OCI-LY3 (cell line): Measurements from ENCODE around the gene LRBA.

Experiments used
- H2AFZ ChIP-seq: fragments of 200-600, 300-600 bp; shearing (Covaris generic); 2 replicates; pipeline ENCODE4 v1.6.0; 2014; ENCODE audit warnings: antibody characterized with exemption, low read depth, low read length
- H3K27ac ChIP-seq: fragments of 200-600, 300-600 bp; sonication (generic); 2 replicates; pipeline ENCODE4 v1.5.1; 2014; ENCODE audit warnings: mild to moderate bottlenecking, low read length, moderate library complexity, mixed read lengths
- H3K27me3 ChIP-seq: fragments of 200-600, 300-600 bp; sonication (generic); 2 replicates; pipeline ENCODE4 v1.6.1; 2014; ENCODE audit warnings: low read depth, low read length, mixed read lengths
- H3K36me3 ChIP-seq: fragments of 200-600, 300-600 bp; sonication (generic); replicated peaks from 2 replicates; pipeline ENCODE3; 2014; ENCODE audit warnings: low read depth, low read length, mixed read lengths
- H3K4me1 ChIP-seq: fragments of 300-600, 200-600 bp; sonication (generic); 2 replicates; pipeline ENCODE4 v1.6.1; 2014; ENCODE audit warnings: low read length, mixed read lengths
- H3K4me2 ChIP-seq: fragments of 200-600, 300-600 bp; sonication (generic); 2 replicates; pipeline ENCODE4 v1.6.1; 2014; ENCODE audit warnings: low read length, mixed read lengths
- H3K4me3 ChIP-seq: fragments of 300-600, 200-600 bp; sonication (generic); 2 replicates; pipeline ENCODE4 v1.5.1; 2014; ENCODE audit warnings: antibody characterized with exemption, mild to moderate bottlenecking, low read length, moderate library complexity
- H3K79me2 ChIP-seq: fragments of 300-600, 200-600 bp; shearing (Covaris generic); 2 replicates; pipeline ENCODE4 v1.6.1; 2014; ENCODE audit warnings: mild to moderate bottlenecking, low read length, mixed read lengths
- H3K9ac ChIP-seq: fragments of 300-600, 200-600 bp; shearing (Covaris generic); 2 replicates; pipeline ENCODE4 v1.6.0; 2014; ENCODE audit warnings: mild to moderate bottlenecking, low read length, moderate library complexity
- H3K9me3 ChIP-seq: fragments of 200-600, 300-600 bp; shearing (Covaris generic); 2 replicates; pipeline ENCODE4 v1.6.1; 2014; ENCODE audit warnings: low read length, mixed read lengths; ENCODE audit not compliant: insufficient read depth
- H4K20me1 ChIP-seq: fragments of 200-600, 300-600 bp; sonication (generic); 2 replicates; pipeline ENCODE4 v1.6.1; 2016; ENCODE audit warnings: low read length, mixed read lengths; ENCODE audit not compliant: insufficient read depth
- EZH2phosphoT487 ChIP-seq: fragments of 200-600 bp; shearing (Covaris generic); IDR thresholded peaks from 2 replicates; pipeline ENCODE4 v1.6.1; 2018; ENCODE audit warnings: antibody characterized with exemption, mixed run types, low read depth
- TF ChIP-seq, protein P1 (sequence below): fragments of 200-600, 300-600 bp; sonication (generic); IDR thresholded peaks from 2 replicates; pipeline ENCODE4 v1.5.1; 2014; ENCODE audit warnings: antibody characterized with exemption, low read length, low read depth

LRBA gene

DNA sequence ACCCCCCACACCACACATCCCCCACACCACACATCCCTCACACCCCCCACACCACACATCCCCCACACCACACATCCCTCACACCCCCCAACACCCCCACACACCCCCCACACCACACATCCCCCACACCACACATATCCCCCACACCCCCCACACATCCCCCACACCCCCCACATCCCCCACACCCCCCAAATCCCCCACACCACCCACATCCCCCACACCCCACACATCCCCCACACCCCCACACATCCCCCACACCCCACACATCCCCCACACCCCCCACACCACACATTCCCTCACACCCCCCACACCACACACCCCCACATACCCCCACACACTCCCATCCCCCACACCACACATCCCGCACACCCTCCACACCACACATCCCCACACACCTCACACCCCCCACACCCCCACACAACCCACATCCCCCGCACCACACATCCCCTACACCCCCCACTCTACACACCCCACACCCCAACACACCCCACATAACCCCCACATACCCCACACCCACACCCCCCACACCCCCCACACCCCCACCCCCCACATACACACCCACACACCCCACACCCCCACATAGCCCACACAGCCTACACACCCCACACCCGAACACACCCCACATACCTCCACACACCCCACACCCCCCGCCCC is 764.0 kb downstream of the LRBA start:
- H3K27ac ChIP-seq = no peak overlapping the region
- TF ChIP-seq, protein P1, sequence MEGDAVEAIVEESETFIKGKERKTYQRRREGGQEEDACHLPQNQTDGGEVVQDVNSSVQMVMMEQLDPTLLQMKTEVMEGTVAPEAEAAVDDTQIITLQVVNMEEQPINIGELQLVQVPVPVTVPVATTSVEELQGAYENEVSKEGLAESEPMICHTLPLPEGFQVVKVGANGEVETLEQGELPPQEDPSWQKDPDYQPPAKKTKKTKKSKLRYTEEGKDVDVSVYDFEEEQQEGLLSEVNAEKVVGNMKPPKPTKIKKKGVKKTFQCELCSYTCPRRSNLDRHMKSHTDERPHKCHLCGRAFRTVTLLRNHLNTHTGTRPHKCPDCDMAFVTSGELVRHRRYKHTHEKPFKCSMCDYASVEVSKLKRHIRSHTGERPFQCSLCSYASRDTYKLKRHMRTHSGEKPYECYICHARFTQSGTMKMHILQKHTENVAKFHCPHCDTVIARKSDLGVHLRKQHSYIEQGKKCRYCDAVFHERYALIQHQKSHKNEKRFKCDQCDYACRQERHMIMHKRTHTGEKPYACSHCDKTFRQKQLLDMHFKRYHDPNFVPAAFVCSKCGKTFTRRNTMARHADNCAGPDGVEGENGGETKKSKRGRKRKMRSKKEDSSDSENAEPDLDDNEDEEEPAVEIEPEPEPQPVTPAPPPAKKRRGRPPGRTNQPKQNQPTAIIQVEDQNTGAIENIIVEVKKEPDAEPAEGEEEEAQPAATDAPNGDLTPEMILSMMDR = no peak
- no peaks in the 10 kb centered on the region for H3K9me3 ChIP-seq
- no peak overlapping the region for H3K4me2 ChIP-seq
- no peak overlapping the region for H3K9ac ChIP-seq
- no peaks in the 10 kb centered on the region for H3K79me2 ChIP-seq
- no peak overlapping the region for H3K4me3 ChIP-seq
- H2AFZ ChIP-seq = no peak overlapping the region
- no peaks in the 10 kb centered on the region for H3K4me1 ChIP-seq
- no peaks in the 10 kb centered on the region for H3K27me3 ChIP-seq
- H3K36me3 ChIP-seq = no peaks in the 10 kb centered on the region
- no peaks in the 10 kb centered on the region for H4K20me1 ChIP-seq

DNA sequence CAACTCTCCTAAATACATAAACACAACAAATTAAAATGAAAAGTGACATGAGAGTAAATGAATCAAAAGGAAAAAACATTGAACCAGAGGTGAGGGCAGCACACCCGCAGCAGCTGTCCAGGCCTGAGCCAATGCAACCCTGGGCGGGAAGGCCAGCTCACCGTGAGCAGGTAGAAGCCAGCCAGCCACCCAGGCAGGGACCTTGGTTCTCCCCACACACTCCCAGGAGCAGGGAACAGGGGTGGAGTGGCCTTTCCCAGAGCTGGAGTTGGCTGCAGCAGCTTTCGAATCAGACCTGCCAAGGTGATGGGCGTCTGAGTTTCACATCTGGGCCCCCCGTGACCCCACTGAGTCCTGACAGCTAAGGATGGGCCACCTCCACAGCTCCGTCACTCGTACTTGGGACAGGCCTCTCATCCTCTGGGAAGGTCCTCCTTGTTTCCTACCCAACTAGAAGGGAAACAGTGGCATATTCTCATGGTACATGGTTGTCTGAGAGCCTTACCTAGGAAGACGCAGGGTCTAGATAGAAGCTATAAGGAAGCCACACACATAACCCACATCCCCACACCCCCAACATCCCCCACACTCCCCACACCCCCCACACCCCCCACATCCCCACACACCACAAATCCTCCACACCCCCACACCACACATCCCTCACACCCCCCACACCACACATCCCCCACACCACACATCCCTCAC is 764.6 kb downstream of the LRBA start:
- H2AFZ ChIP-seq = no peak overlapping the region
- no peaks in the 10 kb centered on the region for H4K20me1 ChIP-seq
- H3K36me3 ChIP-seq = no peaks in the 10 kb centered on the region
- H3K9me3 ChIP-seq = no peaks in the 10 kb centered on the region
- H3K4me2 ChIP-seq = no peak overlapping the region
- no peak overlapping the region for H3K4me3 ChIP-seq
- no peak overlapping the region for H3K27ac ChIP-seq
- H3K27me3 ChIP-seq = no peaks in the 10 kb centered on the region
- H3K9ac ChIP-seq = no peak overlapping the region
- TF ChIP-seq, protein P1 = no peak
- no peak for TF ChIP-seq EZH2phosphoT487
- no peaks in the 10 kb centered on the region for H3K4me1 ChIP-seq
- H3K79me2 ChIP-seq = no peaks in the 10 kb centered on the region

DNA sequence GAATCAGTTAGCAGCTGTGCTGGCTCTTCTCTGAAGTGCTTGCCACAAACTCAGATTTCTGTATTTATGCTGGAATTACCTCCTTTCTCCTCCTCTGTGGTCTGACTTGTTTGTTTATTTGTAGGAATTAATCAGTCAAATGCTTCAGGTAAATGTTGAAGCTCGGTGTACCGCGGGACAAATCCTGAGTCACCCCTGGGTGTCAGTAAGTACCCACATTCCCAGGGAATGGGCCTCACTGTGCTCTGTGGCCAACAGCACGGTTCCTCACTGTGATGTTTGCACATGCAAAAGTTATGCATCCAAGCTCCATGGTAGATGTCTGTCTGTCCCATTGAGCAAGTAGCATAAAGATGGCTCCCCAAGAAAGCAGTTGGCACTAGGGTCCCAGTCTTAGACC is 766.9 kb downstream of the LRBA start:
- Histone ChIP-seq H3K4me1 (no peaks in the 10 kb centered on the region), H4K20me1 (no peaks in the 10 kb centered on the region), H3K27ac (no peak overlapping the region), H3K79me2 (no peaks in the 10 kb centered on the region), H3K9ac (no peak overlapping the region), H3K27me3 (no peaks in the 10 kb centered on the region), H3K36me3 (no peaks in the 10 kb centered on the region), H3K4me3 (no peak overlapping the region), H3K9me3 (no peaks in the 10 kb centered on the region), H3K4me2 (no peak overlapping the region), H2AFZ (no peak overlapping the region)
- TF ChIP-seq, protein P1 = peak; percentile 16; the same call in 1 of the 2 replicates
- no peak for TF ChIP-seq EZH2phosphoT487

DNA sequence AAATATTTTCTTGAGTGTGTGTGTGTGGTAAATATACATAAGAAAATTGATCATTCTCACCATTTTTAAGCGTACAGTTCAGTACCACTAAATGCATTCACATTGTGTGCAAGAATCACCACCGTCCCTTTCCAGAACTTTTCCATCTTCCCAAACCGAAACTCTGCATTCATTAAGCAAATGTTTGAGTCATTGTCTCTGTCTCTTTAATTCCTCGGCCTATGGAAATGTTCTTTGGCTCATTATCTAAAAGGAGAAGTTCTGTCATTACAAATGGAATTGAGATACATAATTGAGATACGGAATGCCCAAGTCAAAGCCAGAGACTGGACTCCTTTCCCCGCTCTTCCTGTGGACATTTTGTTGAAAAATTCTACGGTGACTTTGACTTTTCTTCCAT is 767.9 kb downstream of the LRBA start:
- Histone ChIP-seq H3K9ac (no peak overlapping the region), H2AFZ (no peak overlapping the region), H3K4me1 (no peaks in the 10 kb centered on the region), H3K9me3 (no peaks in the 10 kb centered on the region), H3K27ac (no peak overlapping the region), H3K4me2 (no peak overlapping the region), H3K27me3 (no peaks in the 10 kb centered on the region), H4K20me1 (no peaks in the 10 kb centered on the region), H3K79me2 (no peaks in the 10 kb centered on the region), H3K4me3 (no peak overlapping the region), H3K36me3 (no peaks in the 10 kb centered on the region)
- no peak for TF ChIP-seq EZH2phosphoT487
- TF ChIP-seq, protein P1 = no peak
